GM18499 (cell line): ENCODE measurements around the gene CEP95.

Source experiments
- ATAC-seq: cut with Tn5 transposase; IDR thresholded peaks from one replicate; pipeline ENCODE4 v1.9.1; 2021; ENCODE audit warnings: moderate number of reproducible peaks; ENCODE audit not compliant: insufficient read depth, unreplicated experiment

The CEP95 gene

DNA sequence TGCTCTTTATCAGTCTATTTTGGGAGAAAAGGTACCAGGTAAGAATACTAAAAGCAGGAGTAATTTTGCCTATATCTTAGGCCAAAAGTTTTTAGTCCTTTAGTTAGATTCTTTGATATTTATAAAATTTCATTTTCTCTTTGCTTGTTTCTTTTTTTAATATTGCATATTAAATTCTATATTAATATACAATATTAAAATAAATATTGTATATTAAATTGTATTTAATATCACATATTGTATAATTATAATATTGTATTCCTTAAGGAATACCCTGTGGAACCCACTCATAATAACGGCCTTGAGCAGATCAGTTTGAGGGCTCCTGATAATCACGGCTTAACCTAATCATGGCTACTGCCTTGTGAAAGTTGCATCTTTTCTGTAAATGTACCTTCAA is 1.9 kb downstream of the CEP95 start:
- no peak for ATAC-seq

- no peak for ATAC-seq
Observed at GRCh38 chr17:64509179-64509578, 2.4 kb downstream of the CEP95 start.

- no peak for ATAC-seq
Observed at GRCh38 chr17:64515419-64515818, 8.6 kb downstream of the CEP95 start.

DNA sequence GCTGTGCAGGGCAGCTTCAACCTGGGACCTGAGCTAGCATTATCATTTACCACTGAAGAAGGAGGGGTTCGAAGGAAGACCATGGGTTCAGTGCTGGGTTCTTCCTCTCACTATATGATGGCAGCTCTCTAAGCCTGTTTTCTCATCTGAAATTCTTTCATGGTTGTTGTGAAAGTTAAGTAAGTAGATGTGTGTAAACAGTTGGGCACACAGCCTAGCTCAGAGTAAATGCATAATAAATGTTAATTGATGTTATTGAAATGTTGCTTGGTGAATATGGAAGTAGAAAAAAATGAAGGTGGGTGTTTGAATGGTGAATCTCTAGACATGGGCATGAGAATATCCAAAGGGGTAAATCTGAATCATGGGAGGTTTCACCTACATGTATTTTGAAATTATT is 9.1 kb downstream of the CEP95 start:
- no peak for ATAC-seq

GRCh38 chr17:64519601-64520000 is 12.8 kb downstream of the CEP95 start:
- no peak for ATAC-seq

- no peak for ATAC-seq
Observed at GRCh38 chr17:64520359-64520758, 13.6 kb downstream of the CEP95 start.

DNA sequence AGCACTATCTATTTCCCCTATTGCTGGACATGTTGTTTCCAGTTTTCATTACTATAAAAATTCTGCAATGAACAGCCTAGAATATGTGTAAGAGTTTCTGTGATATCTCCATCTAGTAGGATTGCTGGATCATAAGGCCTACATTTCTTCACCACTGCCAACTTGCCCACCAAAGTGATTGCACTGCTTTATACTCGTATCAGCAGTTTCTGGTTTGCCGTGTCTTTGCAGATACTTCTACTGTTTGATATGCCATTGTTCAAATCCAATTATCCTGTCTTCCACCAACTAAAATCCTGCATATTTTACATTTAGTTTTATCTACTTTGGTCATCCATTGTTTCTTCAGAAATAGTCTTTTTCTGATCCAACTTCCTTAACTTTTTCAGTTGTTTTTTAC is 21.1 kb downstream of the CEP95 start:
- ATAC-seq: no peak

DNA sequence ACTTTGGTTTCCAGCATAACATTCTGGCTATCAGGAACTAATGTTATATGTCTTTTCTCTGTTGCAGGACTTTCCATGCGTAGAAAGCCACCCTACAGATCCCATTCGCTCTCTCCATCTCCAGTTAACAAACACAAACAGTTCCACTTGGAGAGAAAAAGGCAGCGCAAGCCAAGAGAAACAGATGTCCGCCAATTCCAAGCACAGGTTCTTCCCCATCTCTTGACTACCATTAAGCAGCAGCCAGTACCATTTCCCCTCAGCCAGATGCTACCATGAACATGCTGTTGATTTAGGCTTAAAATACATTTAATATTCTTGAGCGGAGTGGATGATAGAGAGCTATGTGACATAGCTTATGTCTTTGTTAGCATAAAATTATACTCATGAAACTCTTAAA is 22.4 kb downstream of the CEP95 start:
- no peak for ATAC-seq

GRCh38 chr17:64531955-64532371 is 25.2 kb downstream of the CEP95 start:
- no peak for ATAC-seq

GRCh38 chr17:64532409-64532808 is 25.6 kb downstream of the CEP95 start:
- no peak for ATAC-seq

DNA sequence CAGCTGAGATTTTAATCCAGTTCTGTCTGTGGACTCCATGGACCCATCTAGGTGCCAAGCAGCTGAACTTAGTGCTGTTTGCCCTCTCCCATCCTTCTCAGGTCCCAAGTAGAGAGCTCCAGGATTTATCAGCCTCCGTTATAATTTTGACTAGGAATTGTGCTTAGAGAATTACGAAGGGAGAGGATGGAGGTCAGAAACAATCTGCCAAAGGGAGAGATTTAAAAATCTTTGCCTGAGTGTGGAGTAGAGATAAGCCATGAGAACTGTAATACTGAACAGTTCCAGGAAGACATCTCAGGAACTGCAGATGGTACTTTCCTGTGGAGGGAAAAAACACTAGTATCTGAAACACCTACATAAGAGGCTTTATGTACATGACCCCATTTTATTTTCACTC is 27.0 kb downstream of the CEP95 start:
- ATAC-seq: no peak

DNA sequence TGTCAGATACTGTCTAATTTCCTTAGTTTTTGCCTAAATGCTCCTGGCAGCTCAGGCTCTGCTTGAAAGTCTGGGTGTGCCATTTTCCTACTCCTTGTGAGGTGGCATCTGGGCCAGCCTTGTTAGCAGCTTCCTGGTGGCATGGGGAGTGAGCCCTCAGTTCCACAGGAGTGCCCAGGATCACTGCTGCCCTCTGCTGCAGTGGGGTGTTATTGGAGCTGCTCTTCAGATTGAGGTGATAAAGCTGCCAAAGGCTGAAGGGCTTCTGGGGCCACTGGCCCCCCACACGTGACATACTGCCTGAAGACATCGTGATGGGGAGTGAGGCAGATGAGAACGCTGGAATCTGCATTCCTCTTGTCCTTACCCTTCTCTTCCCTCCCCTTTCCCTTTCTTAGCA is 27.4 kb downstream of the CEP95 start:
- no peak for ATAC-seq

DNA sequence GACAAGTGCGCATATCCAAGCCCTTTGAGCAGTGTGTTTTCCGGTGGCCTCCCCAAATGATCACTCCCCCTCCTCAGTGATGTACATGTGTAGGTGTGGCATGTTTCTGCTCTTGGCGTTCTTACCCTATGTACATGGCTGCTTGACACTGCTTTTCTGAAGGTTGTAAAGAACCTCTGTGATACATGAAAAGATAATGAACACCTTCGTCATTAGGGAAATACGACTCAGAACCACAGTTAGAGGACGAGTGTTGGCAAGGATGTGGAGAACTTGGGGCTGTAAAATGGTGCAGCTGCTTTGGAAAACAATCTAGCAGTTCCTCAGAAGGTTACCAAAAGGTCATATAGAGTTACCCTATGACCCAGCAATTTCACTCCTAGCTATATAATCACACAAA is 28.6 kb downstream of the CEP95 start:
- no peak for ATAC-seq

GRCh38 chr17:64536913-64537312 is 30.1 kb downstream of the CEP95 start:
- no peak for ATAC-seq

DNA sequence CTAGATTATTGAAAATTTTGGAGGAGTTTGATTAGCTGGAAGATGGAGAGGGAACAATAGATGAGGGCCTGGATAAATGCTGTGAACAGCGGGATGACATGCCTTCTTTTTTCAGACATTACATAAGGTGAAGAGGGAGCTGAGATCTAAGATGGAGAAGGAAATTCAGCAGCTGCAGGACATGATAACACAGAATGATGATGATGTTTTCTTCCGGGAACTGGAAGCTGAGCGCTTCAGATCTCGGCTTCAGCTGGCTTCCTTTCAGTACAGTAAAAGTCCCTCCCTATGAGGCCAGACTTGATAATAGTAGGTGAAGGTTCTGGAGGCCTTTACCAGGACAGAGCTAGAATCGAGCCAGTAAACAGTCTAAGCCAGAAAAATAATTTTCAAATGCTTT is 30.7 kb downstream of the CEP95 start:
- no peak for ATAC-seq

- no peak for ATAC-seq
Observed at GRCh38 chr17:64538508-64539130, 31.8 kb downstream of the CEP95 start.

- ATAC-seq: no peak
Observed at GRCh38 chr17:64540118-64540776, 33.5 kb downstream of the CEP95 start.

DNA sequence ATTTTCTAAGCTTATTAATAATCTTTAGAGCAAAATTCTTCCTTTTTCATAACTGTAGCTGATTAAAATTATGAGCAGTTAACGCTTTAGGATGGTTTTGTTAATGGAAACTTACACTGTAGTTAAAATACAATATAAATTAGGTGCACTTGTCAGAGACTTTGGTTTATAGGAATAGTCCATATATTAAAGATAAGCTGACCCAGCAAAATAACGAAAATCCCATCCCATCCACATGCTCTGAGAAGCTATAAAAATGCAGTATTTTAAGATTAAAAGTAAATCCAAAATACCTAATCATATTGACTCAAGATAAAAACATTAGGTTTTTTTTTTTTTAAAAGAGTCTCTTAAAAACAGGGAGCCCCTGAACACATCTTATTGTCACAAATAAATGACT is 38.0 kb downstream of the CEP95 start:
- ATAC-seq: no peak

GRCh38 chr17:64546716-64547115 is 39.9 kb downstream of the CEP95 start:
- ATAC-seq: no peak

DNA sequence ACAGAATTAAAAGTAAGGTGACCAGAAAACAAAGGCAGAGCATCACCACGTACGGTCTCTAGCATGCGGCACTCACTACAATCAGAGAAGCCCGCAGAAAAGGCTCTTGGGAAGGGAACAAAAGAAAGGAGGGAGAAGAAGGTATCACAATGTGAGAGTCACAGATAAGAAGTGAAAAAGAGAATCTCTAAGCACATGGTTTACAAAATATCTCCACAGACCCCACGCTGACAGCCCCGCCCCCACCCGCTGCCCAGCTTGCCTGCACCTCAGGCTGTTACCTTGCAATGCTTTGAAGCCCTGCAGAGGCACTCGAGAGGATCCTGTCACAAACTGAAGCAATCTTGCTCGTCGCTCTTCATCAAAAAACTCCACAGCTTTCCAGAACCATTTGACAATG is 40.5 kb downstream of the CEP95 start:
- no peak for ATAC-seq

DNA sequence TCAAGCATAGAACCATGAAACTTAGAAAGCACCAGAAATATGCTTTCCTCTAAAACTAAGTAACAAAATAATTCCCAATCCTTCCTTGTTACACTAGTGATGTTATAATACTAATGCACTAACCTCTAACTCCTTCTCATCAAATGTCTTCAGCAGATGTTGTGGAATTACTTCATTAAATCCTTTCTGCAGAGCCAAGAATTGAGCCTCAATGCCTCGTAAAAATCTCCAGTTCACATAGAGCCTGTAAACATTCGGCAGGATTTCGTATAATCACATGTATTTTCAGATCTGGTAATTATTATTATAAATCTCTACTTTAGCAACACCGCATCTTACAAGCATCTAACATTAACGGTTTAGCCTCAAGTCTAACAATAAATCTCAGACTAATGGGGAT is 44.7 kb downstream of the CEP95 start:
- ATAC-seq: no peak

- no peak for ATAC-seq
Observed at GRCh38 chr17:64554028-64554637, 47.4 kb downstream of the CEP95 start.
